ENCODE data around the gene VMP1.

- TF ChIP-seq CTCF (IDR thresholded peaks at IDR 0.05; ENCODE audit: low read depth, low read length, poor library complexity, severe bottlenecking) (no peak), EZH2phosphoT487 (IDR thresholded peaks at IDR 0.05; ENCODE audit: borderline replicate concordance, low read length) (no peak)
Observed at GRCh38 chr17:59839651-59840328, 132.3 kb downstream of the VMP1 start.
